Activated naive CD4-positive, alpha-beta T cell treated with anti-CD3 and anti-CD28 coated beads for 36 hours (primary cell): ENCODE results near the gene PCIF1. TPM values are rescaled to one million over a fixed set of nuclear protein-coding genes. Genes with fewer than 3 reads are reported as not detected.

Experiments
- CTCF ChIA-PET: fragments of 350-600 bp; sonication (Branson Sonifier 250); formaldehyde crosslinking; loops from one replicate; lab custom pipeline; 2021; ENCODE audit warnings: antibody characterized with exemption; lab: Charles Lee
- DNase-seq: peaks from one replicate; pipeline ENCODE4 v3.0.0-alpha.2; 2020
- H3K27ac Mint-ChIP-seq: one replicate; pipeline ENCODE4 v1.8.0; 2021; ENCODE audit warnings: mild to moderate bottlenecking, mixed read lengths
- H3K27me3 Mint-ChIP-seq: one replicate; pipeline ENCODE4 v1.8.0; 2021; ENCODE audit warnings: low read depth, mixed read lengths
- H3K36me3 Mint-ChIP-seq: one replicate; pipeline ENCODE4 v1.8.0; 2021; ENCODE audit warnings: low read depth, mixed read lengths
- H3K4me1 Mint-ChIP-seq: one replicate; pipeline ENCODE4 v1.8.0; 2021; ENCODE audit warnings: low read depth, mixed read lengths
- H3K4me3 Mint-ChIP-seq: one replicate; pipeline ENCODE4 v1.8.0; 2021; ENCODE audit warnings: mild to moderate bottlenecking, moderate library complexity, mixed read lengths
- H3K9me3 Mint-ChIP-seq: one replicate; pipeline ENCODE4 v1.8.0; 2021; ENCODE audit warnings: mixed read lengths
- intact Hi-C: fragments of 100-400 bp; cut with micrococcal nuclease; formaldehyde crosslinking; loops from one replicate; pipeline ENCODE4 v1.15.1; 2023
- total RNA-seq, 2 experiments: library from RNA; stranded (reverse); gene quantifications; one replicate each; pipeline ENCODE4 v1.2.3, GENCODE V29; 2021

Gene PCIF1
- total RNA-seq, 2 experiments from 2014 or later = 39.2 to 39.5 TPM

- intact Hi-C loops = no loop called here
- Mint-ChIP-seq H3K27ac (no peak overlapping the region), H3K27me3 (no peaks in the 10 kb centered on the region), H3K9me3 (no peaks in the 10 kb centered on the region), H3K4me1 (no peaks in the 10 kb centered on the region), H3K36me3 (peaks cover 29% of the 10 kb centered on the region), H3K4me3 (no peak overlapping the region)
- CTCF ChIA-PET = interaction anchor here (5.7 kb wide), 1 partner anchor 12 kb away, joined by 62 read pairs; no protein-coding TSS in a partner anchor
- DNase-seq = no peak
These were observed 22.8 kb downstream of the PCIF1 start for GRCh38 chr20:45957021-45957941.

- no peaks in the 10 kb centered on the region for H3K4me1 Mint-ChIP-seq
- CTCF ChIA-PET = interaction anchor here (5.7 kb wide), 1 partner anchor 11 kb away, joined by 62 read pairs; no protein-coding TSS in a partner anchor
- no peaks in the 10 kb centered on the region for H3K9me3 Mint-ChIP-seq
- H3K27ac Mint-ChIP-seq = no peak overlapping the region
- no peak for DNase-seq
- no peaks in the 10 kb centered on the region for H3K27me3 Mint-ChIP-seq
- H3K4me3 Mint-ChIP-seq = no peak overlapping the region
- peaks cover 31% of the 10 kb centered on the region for H3K36me3 Mint-ChIP-seq
- intact Hi-C loops = no loop called here
These were observed 24.1 kb downstream of the PCIF1 start for GRCh38 chr20:45958593-45958992.

GRCh38 chr20:45959126-45959525 lies 24.6 kb downstream of the PCIF1 start:
- Mint-ChIP-seq H3K4me3 (no peak overlapping the region), H3K9me3 (no peaks in the 10 kb centered on the region), H3K4me1 (no peaks in the 10 kb centered on the region), H3K36me3 (peaks cover 32% of the 10 kb centered on the region), H3K27ac (no peak overlapping the region), H3K27me3 (no peaks in the 10 kb centered on the region)
- DNase-seq = no peak
- intact Hi-C loops = no loop called here
- CTCF ChIA-PET = interaction anchor here (5.7 kb wide), 1 partner anchor 10 kb away, joined by 62 read pairs; no protein-coding TSS in a partner anchor

- peaks cover 35% of the 10 kb centered on the region for H3K36me3 Mint-ChIP-seq
These were observed 25.6 kb downstream of the PCIF1 start for GRCh38 chr20:45959956-45960630.

GRCh38 chr20:45962031-45962755 lies 27.7 kb downstream of the PCIF1 start:
- Mint-ChIP-seq H3K36me3 (peaks cover 42% of the 10 kb centered on the region), H3K27me3 (no peaks in the 10 kb centered on the region), H3K4me3 (no peak overlapping the region), H3K9me3 (no peaks in the 10 kb centered on the region), H3K4me1 (peaks cover 2% of the 10 kb centered on the region), H3K27ac (no peak overlapping the region)
- intact Hi-C loops = loop anchor here (2.0 kb wide), 2 partner anchors 29 to 137 kb away; no protein-coding TSS in a partner anchor
- CTCF ChIA-PET = interaction anchor here (0.5 to 5.7 kb wide), 5 partner anchors 7 to 220 kb away, joined by 4 to 62 read pairs (median 14); partner anchors contain the start of genes CTSA and NEURL2
- no peak for DNase-seq

More at GRCh38 chr20:45959956-45960630, 25.6 kb downstream of the PCIF1 start:
- H3K27ac Mint-ChIP-seq = no peak overlapping the region
- intact Hi-C loops = no loop called here
- H3K4me1 Mint-ChIP-seq = no peaks in the 10 kb centered on the region
- H3K27me3 Mint-ChIP-seq = no peaks in the 10 kb centered on the region
- H3K9me3 Mint-ChIP-seq = no peaks in the 10 kb centered on the region
- CTCF ChIA-PET = interaction anchor here (0.9 to 5.7 kb wide), 3 partner anchors 9 to 135 kb away, joined by 4 to 62 read pairs (median 22); no protein-coding TSS in a partner anchor
- DNase-seq = no peak
- no peak overlapping the region for H3K4me3 Mint-ChIP-seq

GRCh38 chr20:45963059-45964005 lies 28.8 kb downstream of the PCIF1 start:
- intact Hi-C loops = loop anchor here (1.0 to 2.0 kb wide), 3 partner anchors 31 to 164 kb away; no protein-coding TSS in a partner anchor
- H3K9me3 Mint-ChIP-seq = no peaks in the 10 kb centered on the region
- CTCF ChIA-PET = interaction anchor here (2.8 to 3.4 kb wide), 3 partner anchors 73 to 164 kb away, joined by 8 to 22 read pairs (median 14); partner anchors contain the start of genes CTSA and NEURL2
- H3K27ac Mint-ChIP-seq = no peak overlapping the region
- H3K4me1 Mint-ChIP-seq = peaks cover 2% of the 10 kb centered on the region
- H3K27me3 Mint-ChIP-seq = no peaks in the 10 kb centered on the region
- no peak overlapping the region for H3K4me3 Mint-ChIP-seq
- peaks cover 41% of the 10 kb centered on the region for H3K36me3 Mint-ChIP-seq
- DNase-seq = no peak

GRCh38 chr20:45964006-45964400 lies 29.5 kb downstream of the PCIF1 start:
- intact Hi-C loops = no loop called here
- Mint-ChIP-seq H3K27ac (no peak overlapping the region), H3K36me3 (peaks cover 34% of the 10 kb centered on the region)

GRCh38 chr20:45965169-45966002 lies 30.9 kb downstream of the PCIF1 start:
- Mint-ChIP-seq H3K9me3 (no peaks in the 10 kb centered on the region), H3K4me1 (peaks cover 13% of the 10 kb centered on the region), H3K27ac (no peak overlapping the region), H3K27me3 (no peaks in the 10 kb centered on the region), H3K4me3 (no peak overlapping the region), H3K36me3 (peaks cover 20% of the 10 kb centered on the region)
- intact Hi-C loops = no loop called here
- no peak for DNase-seq
- CTCF ChIA-PET = interaction anchor here (0.6 to 3.4 kb wide), 2 partner anchors 9 to 166 kb away, joined by 6 to 14 read pairs; no protein-coding TSS in a partner anchor

More at GRCh38 chr20:45964006-45964400, 29.5 kb downstream of the PCIF1 start:
- DNase-seq = no peak
- H3K27me3 Mint-ChIP-seq = no peaks in the 10 kb centered on the region
- no peaks in the 10 kb centered on the region for H3K9me3 Mint-ChIP-seq
- H3K4me3 Mint-ChIP-seq = no peak overlapping the region
- peaks cover 2% of the 10 kb centered on the region for H3K4me1 Mint-ChIP-seq
- CTCF ChIA-PET = interaction anchor here (3.4 kb wide), 1 partner anchor 164 kb away, joined by 14 read pairs; no protein-coding TSS in a partner anchor

GRCh38 chr20:45967551-45968080 lies 33.1 kb downstream of the PCIF1 start:
- Mint-ChIP-seq H3K27ac (no peak overlapping the region), H3K36me3 (peaks cover 17% of the 10 kb centered on the region), H3K4me1 (peaks cover 17% of the 10 kb centered on the region), H3K9me3 (no peaks in the 10 kb centered on the region), H3K4me3 (no peak overlapping the region), H3K27me3 (no peaks in the 10 kb centered on the region)
- CTCF ChIA-PET = interaction anchor here (0.6 to 5.8 kb wide), 7 partner anchors 8 to 664 kb away, joined by 3 to 62 read pairs (median 6); no protein-coding TSS in a partner anchor
- no peak for DNase-seq
- intact Hi-C loops = no loop called here
